GM12892 (cell line): Measurements from ENCODE around the gene SNX5.

Experiments used
- POLR2A ChIP-seq: IDR thresholded peaks from 2 replicates; pipeline ENCODE4 v1.6.1; 2011; ENCODE audit warnings: low read depth, low read length, control low read depth
- POLR2AphosphoS5 ChIP-seq: IDR thresholded peaks from 2 replicates; pipeline ENCODE4 v1.6.1; 2011; ENCODE audit warnings: low read depth, low read length, control low read depth

DNA sequence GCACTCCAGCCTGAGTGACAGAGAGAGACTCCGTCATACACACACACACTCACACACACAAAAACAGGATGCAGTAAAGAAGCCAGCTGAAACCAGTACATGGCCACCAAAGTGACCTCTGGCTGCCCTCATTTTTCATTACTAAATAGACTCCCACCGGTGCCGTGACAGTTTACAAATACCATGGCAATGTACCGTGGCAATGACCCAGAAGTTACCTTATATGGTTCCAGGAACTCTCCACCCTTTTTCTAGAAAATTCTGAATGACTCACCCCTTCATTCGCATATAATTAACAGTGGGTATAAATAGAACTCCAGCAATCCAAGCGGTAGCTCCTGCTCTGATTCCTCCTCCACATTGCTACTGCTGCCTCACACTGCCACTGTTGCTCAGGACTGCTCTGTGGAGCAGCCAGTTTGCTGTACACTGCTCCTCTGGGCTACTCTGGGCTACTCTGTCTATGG is 57.7 kb downstream of the SNX5 start:
- no peak for TF ChIP-seq POLR2AphosphoS5
- TF ChIP-seq POLR2A: no peak
